Hindlimb muscle (tissue), 1 donor: ENCODE results near the gene STAT1. TPM values are rescaled to one million over a fixed set of nuclear protein-coding genes. Genes with fewer than 3 reads are reported as not detected.
"Not testable (repeated sequence)": the region's sequence is repeated elsewhere in the genome, so short reads cannot be mapped to it uniquely, and the experiment has no call there.

Experiments used
- DNase-seq: peaks from one replicate; pipeline ENCODE4 v3.0.0-alpha.2; 2013
- polyA plus RNA-seq: library from polyadenylated mRNA; unstranded; fragments of 120-200 nt; gene quantifications from one replicate; pipeline ENCODE4 v1.2.1, GENCODE V29; 2013; ENCODE audit not compliant: insufficient read length

STAT1 gene
- polyA plus RNA-seq, 1 donor, result 36.5 TPM

- DNase-seq, result no peak
Observed at GRCh38 chr2:191006997-191007783, 6.8 kb downstream of the STAT1 start.

DNA sequence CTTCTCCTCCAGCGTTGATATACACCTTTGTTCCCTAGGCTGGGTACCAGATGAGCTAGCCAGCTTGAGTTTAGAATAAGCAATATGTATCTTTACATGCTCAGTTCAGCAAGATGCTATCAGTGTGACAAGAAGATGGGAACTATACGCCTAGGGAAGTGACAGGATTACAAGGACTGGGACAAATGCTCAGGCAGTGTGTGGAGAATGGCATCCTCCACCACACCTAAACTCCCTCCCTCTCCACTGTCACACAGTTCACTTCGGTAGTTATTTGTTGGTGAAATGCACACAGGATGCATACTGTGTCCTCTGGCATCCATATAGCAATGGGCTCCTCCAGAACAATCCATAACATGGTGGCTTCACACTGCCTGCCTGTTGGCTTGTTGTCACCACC is 7.7 kb downstream of the STAT1 start:
- no peak for DNase-seq

DNA sequence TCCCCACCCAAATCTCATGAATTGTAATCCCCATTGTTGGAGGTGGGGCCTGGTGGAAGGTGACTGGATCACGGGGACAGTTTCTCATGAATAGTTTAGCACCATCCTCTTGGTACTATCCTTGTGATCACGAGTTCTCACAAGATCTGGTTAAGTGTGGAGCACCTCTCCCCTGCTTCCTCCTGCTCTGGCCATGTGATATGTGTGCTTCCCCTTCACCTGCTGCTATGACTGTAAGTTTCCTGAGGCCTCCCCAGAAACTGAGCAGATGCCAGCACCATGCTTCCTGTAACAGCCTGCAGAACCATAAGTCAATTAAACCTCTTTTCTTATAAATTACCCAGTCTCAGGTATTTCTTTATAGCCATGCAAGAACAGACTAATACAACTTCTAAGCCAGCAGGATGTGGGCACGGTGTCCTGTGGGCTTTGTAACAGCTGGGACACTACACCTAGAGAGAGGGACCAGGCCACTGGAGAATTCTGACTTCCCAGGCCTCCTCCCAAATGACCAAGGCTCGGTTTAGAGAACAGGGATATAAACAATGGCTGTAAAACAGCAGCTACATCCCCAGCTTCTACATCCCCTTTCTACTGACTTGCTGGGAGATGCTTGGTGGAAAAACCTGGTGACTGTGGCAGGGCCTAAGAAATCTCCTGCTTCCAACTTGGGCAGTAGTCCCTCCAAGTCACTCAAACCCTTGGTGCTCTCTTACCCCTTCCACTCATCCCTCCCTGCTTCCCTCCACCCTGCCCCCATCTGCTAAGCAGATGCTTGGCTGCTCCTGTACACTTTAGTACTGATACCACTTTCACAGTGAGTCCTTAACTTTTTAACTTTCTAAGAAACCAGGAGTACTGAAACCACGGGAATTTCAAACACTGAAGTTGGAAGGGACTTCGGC is 10.3 kb downstream of the STAT1 start:
- no peak for DNase-seq

DNA sequence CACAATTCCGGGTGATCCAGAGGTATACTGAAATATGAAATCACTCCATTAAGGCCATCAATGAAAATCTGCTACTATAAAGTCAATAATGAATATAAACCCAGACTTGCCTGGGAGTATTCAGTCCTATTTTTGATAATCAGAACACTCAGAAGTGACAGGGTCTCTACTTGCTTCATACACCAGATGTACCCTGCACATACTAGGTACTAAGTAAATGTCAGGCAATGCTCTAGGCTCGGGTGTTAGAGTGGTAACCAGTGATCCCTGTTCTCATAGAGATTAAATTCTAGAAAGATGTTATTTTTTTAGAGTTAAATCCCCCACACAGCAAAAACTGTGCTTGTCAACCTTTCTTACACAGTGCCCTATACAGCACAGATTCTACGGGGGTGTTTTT is 12.3 kb downstream of the STAT1 start:
- DNase-seq, result no peak

DNA sequence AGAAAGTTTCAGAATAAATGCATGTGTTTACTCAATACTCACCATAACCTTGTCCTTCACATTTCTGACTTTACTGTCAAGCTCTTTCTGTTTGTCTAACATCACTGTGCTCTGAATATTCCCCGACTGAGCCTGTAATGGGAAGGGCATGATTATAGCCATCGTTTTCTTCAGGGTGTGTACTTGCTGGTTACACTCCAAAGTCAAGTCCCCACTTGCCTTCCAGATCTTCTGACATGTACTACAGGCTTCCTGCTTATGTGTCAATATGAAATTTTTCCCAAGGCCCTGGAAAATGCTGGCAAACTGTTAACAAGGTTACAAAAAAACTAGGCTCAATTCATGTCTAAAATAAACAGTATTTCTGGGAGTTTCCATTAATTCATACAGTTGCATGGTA is 12.9 kb downstream of the STAT1 start:
- DNase-seq, result no peak

DNA sequence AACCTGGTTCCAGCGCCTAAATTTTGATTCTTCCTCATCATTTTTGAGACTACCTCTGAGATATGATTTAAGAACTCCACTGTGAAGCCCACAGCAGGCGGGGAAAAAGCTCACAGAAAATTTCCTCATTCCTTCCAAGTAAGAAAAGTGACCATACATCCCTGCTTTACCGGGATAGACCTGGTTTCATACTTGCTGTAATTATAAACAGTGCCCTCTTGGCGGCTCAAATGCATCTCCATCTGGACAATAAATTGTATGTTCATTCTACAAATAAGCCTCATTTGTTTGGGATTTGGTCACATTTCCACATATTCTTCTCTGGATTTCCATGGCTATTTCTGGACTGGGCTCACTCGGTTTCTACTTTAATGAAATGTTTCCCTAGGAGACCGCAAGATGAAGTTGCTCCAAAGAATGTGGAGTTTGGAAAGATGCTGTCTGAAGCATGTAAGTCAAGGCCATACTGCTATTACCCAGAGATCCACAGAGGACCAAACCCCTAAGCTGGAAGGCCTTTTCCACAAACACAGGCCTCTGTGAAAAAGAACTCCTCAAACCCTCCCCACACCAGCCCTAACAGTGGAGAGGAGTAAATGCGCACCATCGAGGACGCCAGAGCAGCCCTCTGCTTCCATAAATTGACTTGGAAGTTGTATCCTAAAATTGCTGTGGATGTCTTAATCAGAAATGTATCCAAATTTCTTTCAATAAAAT is 13.9 kb downstream of the STAT1 start:
- no peak for DNase-seq

DNA sequence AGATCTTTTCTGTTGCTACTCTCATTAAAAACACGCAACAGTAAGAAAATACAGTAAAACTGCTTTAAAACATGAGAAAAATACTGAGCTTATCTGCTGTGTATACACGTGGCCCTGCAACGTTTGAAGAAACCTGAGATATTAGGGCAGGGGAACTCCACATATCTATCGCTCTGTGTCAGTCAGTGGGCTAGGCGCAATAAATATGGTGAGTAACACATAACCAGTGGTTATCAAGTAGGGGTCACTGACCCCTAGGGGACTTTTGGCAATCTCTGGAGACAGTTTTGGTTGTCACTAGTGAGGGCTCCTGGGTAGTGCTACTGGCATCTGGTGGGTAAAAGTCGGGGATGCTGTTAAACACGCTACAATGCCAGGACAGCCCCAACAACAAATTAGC is 14.9 kb downstream of the STAT1 start:
- DNase-seq, result no peak

DNA sequence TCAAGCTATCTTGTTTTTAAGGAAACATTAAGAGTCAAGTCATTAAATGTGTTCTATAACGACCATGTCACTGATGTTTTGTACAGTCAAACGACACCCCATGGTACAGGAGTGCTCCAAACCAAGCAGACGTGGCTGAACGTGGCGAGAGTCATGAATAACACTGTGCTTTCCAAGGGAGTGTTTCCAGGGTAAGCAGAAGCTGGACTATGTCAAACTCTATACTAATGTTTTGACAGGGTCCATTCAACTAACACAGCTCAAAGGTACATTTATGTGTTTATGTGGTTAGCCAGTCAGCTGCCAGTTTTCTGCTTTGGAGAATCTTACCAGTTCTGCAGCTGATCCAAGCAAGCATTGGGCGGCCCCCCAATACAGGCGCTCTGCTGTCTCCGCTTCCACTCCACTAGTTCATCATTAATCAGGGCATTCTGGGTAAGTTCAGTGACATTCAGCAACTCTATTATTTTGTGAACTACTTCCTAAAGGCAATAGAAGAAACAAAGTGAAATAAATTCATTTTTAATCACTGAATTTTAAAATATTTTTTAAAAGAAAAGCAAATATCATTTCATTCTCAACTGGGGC is 16.4 kb downstream of the STAT1 start:
- no peak for DNase-seq

DNA sequence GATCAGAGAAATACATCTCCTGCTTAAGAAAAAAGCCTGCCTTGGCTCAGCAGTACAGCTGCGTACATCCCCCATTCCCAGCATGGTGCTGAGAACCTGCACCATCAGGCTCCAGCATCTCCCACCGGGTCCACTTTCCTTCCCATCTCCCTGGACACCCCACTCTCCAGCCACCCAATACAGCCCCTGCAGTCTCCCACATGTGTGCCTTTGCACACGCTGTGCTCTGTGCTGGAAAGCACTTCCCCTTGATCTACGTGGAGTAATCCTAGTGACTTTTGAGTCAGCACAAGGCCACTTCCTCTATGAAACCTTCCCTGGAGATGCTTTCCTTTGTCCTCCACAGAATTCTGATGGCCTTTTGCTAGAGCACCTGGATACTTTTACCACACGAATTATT is 17.0 kb downstream of the STAT1 start:
- DNase-seq, result no peak

DNA sequence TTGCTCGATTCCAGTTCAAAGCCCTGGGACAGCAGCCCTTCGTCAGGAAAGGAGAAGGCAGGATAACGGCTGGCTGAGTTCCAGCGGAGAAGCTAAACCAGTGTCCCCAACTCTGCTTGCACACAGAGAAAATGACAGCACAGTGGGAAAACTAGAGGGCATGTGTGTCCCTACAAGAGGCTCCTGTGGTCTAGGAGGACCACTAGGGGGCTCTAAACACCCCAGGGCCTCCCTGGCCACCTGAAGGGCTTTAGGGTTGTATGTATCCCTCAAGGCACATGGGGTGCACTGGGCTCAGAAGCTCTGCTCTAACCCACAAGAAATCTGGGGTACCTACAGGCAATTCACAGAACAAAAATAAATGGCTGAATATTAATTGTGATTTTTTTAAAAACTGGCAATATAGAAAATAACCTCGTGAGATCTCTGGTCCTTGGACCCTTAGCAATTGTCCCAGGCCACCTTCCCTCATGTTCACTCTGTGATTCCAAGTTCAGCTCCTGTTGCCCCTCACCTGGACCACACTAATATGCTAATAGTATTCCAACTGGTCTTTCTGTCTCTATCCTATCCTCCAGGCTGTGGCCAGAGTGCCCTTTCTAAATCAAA is 17.5 kb downstream of the STAT1 start:
- DNase-seq, result no peak

GRCh38 chr2:190995315-190995714 is 18.7 kb downstream of the STAT1 start:
- DNase-seq, result not testable (repeated sequence)

GRCh38 chr2:190994148-190994547 is 19.8 kb downstream of the STAT1 start:
- no peak for DNase-seq

- DNase-seq, result no peak
Observed at GRCh38 chr2:190993292-190993643, 20.7 kb downstream of the STAT1 start.

- no peak for DNase-seq
Observed at GRCh38 chr2:190990132-190990531, 23.8 kb downstream of the STAT1 start.

- DNase-seq, result no peak
Observed at GRCh38 chr2:190988910-190989309, 25.1 kb downstream of the STAT1 start.

DNA sequence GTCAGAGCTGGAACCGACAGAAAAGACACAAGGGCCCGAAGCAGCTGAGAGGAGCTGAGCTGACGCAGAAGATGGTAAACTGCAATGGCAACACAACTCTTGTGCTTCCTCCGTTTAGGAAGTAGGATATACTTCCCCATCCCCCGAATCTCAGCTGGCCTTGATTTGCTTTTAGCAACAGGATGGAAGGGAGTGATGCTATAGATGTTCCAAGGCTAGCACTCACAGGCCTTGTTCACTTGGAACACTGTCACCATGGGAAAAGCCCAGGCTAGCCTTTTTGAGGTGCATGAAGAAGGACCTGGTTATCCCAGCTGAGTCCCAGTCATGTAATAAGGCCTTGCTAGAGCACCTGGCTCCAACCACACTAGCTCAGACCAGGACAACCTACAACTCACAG is 26.0 kb downstream of the STAT1 start:
- DNase-seq, result no peak

DNA sequence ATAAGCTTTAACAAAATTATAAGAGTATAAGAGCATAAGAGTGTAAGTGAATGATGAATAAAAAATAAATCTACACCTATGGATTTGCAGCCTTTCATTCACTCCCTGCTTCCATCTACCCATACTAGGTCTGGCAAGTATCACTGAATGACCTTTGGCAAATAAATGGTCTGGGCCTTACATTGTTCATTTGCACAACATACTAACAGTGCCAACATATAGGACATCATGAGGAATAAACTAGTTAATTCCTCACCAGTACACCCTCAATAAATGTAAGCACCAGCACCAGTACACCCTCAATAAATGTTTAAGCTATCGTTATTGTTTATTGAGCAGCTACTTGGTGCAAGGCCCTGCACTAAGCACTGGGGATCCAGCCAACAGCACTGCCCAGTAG is 26.9 kb downstream of the STAT1 start:
- DNase-seq, result no peak

DNA sequence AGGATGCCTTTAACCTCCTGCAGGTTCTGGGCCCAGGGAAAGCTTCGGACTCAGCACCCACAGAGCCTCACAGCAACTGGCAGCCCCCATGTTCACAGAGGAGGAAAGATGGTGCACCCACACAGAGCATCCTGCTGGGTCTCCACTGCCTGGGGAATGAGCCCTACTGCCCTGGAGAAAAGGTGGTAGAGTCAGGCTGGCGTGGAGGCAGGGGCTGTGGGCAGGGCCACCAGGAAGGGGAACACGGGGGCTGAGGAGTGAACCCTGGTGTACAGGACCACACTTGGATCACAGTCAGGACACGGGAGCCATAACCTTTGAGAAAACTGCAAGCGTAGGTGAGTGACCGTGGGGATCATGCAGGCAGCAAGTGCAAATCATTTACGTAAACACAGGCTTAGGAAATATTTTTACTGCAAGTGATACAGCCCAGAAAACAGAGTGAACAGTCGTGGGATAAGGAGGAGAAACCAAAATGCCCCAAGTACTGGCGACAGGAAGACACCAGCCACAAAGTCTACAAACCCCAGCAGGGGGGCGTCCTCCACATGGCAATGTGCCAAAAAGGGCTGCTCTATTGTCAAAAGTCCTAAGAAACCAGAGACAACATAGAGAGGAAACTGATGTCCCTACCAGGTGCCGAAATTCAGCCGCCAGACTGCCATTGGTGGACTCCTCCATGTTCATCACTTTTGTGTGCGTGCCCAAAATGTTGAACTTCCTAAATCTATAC is 27.6 kb downstream of the STAT1 start:
- DNase-seq, result no peak

DNA sequence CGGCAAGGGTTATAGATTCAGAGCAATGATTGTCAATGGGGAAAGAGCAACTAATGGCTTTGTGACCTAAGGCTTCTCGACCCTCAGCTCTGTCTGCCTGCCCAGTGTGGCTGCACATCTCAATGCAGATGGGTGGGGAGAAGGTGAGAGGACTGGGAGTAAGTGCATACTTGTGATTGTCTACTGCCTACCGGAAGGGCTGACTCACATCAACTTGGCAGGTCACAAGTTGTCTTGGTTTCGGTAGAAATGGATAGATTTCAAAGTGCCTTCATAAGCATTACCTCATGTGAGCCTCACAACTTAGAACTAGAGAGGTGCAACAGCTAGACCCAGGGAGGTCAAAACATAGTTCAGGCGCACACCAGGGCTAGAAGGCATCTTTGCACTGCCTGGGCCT is 29.4 kb downstream of the STAT1 start:
- DNase-seq, result no peak

DNA sequence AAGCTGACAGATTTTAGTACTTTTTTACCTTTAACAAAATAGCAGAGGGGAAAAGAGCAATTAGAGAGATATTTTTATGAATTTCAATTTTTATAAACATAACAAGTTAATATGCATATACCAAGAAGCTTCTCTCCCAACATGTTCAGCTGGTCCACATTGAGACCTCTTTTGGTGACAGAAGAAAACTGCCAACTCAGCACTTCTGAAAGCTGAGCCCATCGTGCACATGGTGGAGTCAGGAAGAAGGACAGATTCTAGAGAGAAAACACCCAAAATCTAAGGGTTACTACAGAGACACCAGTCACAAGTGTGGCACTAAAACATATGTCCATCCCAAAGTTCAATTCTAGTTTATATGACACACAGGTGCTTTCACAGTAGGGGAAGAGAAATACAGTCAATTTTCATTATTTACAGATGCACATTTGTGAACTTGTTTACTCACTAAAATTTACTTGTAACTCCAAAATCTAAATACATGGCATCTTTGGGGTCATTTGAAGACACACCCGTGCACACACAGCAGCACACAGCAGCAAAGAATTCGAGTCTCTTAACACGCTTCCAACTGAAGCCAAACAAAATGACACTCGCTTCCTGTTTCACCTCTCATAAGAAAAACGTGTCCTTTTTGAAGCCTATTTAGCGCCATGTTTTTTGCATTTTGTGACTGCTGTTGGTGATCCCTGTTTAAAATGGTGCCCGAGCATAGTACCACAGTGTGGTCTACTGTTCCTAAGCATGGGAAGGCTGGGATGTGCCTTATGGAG is 31.5 kb downstream of the STAT1 start:
- DNase-seq, result no peak

DNA sequence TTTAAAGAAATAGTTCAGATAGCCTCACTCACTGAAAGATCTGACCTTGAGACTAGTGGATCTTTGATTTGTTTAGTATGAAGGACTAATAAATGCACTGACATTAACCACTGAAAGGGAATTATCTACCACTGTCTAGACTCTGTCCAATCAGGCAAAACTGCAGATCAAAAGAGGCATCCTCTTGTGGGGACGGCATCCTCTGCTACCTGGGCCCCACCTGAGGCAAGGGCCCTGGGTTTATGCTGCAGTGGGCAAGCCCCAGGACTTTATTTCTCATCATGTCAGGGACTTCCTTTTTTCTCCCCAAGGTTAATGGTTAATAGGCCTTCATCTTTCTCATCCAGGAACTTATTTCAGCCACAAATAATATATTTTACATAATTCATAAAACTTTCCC is 32.2 kb downstream of the STAT1 start:
- DNase-seq, result no peak
